A549 treated with dexamethasone at 1 μM for 4 hours (cell line): ENCODE measurements around the gene ABCD4. TPM values are rescaled to one million over a fixed set of nuclear protein-coding genes. Genes with fewer than 3 reads are reported as not detected.

Experiments used
- total RNA-seq: library from RNA; stranded (reverse); fragments of 200-300 nt; extraction: Qiagen RNA extraction; gene quantifications from 5 replicates; pipeline ENCODE4 v1.2.3, GENCODE V29; 2022

The ABCD4 gene
- total RNA-seq = 27.1 to 33.9 TPM (median 31.0 TPM) in 5 replicates

DNA sequence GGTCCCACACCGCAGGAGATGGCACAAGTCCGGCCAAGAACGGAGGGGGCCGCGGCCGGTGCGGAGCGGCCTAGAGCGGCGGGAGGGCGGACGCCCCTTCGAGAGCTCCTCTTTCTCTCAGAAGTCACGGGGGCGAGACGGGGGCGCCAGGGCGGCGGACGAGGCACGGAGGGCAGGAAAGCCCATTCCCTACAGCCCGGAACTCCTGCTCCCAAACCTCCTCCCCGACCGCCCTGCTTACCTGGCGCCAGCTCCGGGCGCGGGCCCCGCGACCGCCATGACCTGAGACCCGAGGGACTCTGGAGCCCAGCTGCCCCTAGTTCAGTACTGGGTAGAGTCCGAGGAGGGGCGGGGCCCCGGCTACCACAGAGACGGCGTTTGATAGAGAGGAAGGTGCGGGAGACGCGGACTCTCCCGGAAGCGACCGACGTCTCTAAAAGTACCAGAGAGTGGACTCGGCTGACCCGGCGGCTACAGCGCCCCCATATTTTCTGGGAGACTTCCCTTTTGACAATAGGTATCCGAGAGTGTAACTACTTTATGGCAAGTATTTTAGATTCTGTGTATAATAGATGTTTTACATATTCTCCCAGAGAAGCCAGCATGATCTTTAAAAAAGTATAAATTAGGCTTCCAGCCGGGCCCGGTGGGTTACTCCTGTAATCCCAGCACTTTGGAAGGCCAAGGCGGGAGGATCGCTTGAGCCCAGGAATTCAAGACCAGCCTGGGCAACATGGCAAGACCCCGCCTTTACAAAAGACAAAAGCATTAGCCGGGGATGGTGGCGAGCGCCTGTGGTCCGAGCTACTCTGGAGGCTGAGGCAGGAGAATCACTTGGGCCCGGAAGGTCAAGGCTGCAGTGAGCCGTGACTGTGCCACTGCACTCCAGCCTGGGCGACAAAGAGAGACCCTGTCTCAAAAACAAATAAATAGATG lies at the start of gene ABCD4:
TSS of gene ABCD4 (minus strand) at position 301 of the 936 bp plus-strand sequence. CDS start at position 279, 22 bp downstream.

GRCh38 chr14:74348241-74348734 lies 45.6 kb upstream of the ABCD4 start, which contains the start of gene VRTN:
Gene VRTN, plus strand, starts transcription at chr14:74348471. Its CDS starts 8,313 bp downstream, at chr14:74356784.

GRCh38 chr14:74238974-74239847 lies 63.5 kb downstream of the ABCD4 start, which contains the start of gene VSX2:
Gene VSX2, plus strand, starts transcription at chr14:74239449. Its CDS starts 113 bp downstream, at chr14:74239562.

Other genes starting within 250 kb of the ABCD4 start
- gene ALDH6A1, start 218.5 kb downstream of the ABCD4 start, total RNA-seq = 1.9 to 3.3 TPM (median 3.0 TPM) in 5 replicates
- 3.5 to 7.0 TPM (median 4.5 TPM) in 5 replicates for gene LIN52, start 218.0 kb downstream of the ABCD4 start, total RNA-seq
- gene VSX2, start 63.5 kb downstream of the ABCD4 start, total RNA-seq = not detected in 5 replicates
- gene VRTN, start 45.5 kb upstream of the ABCD4 start, total RNA-seq = 0.08 TPM in 1 of 5 replicates, not detected in the others
- gene SYNDIG1L, start 123.3 kb upstream of the ABCD4 start, total RNA-seq = not detected in 5 replicates
- gene NPC2, start 190.4 kb upstream of the ABCD4 start, total RNA-seq = 221 to 310 TPM (median 247 TPM) in 5 replicates
- 34.9 to 39.5 TPM (median 37.1 TPM) in 5 replicates for gene ISCA2, start 190.8 kb upstream of the ABCD4 start, total RNA-seq